Measurements from ENCODE around the gene AKR1E2.

Gene AKR1E2

GRCh38 chr10:4848356-4849041 is 22.5 kb downstream of the AKR1E2 start:
- DNase-seq (ENCODE audit: low spot score), result no peak
- Histone ChIP-seq H3K4me3 (no peak overlapping the region), H3K27ac (peak overlapping the region in 1 of 2 donors; percentile 72)
- TF ChIP-seq CTCF (IDR thresholded peaks at IDR 0.05), result no peak

- H3K27ac ChIP-seq, result peak overlapping the region in 1 of 2 donors; percentile 72
- no peak overlapping the region for H3K4me3 ChIP-seq
- TF ChIP-seq CTCF (IDR thresholded peaks at IDR 0.05), result no peak
- DNase-seq (ENCODE audit: low spot score), result no peak
These were observed 23.0 kb downstream of the AKR1E2 start for GRCh38 chr10:4849042-4849402.

DNA sequence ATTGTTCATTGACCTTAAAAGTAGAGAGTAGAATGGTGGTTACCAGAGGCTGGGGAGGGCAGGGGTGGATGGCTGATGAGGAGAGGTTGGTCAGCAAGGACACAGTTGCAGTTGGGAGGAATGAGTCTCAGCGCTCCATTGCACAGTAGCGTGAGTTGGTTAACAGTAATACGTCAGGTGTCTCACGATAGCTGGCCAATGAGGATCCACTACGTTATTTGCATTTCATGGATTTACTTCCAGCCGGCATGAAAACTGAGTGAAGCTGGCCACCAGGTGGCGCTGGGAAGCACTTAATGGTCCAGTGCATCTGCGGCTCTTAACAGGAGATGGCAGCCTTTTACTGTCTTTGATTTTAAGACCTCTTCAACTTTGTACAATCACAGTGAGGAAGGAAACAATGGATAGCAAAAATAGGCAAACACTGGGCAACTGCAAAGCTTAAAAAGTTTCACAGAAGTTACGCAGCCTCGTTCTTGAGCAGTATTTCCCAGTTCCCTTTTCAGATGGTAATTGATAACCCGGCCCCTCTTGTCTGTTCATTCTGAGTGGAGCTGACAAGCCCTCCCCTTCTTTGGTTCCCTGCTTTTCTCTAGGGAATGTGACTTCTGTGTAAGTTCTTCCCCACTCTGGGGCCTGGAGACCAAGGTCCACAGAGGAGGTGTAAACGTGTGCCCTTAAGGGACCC is 23.7 kb downstream of the AKR1E2 start:
- Histone ChIP-seq H3K4me3 (peak overlapping the region; percentile 36), H3K27ac (peak overlapping the region; percentile 38 to 56)
- peak; percentile 93 for DNase-seq (ENCODE audit: low spot score)
- TF ChIP-seq CTCF (IDR thresholded peaks at IDR 0.05), result peak; percentile 83

DNA sequence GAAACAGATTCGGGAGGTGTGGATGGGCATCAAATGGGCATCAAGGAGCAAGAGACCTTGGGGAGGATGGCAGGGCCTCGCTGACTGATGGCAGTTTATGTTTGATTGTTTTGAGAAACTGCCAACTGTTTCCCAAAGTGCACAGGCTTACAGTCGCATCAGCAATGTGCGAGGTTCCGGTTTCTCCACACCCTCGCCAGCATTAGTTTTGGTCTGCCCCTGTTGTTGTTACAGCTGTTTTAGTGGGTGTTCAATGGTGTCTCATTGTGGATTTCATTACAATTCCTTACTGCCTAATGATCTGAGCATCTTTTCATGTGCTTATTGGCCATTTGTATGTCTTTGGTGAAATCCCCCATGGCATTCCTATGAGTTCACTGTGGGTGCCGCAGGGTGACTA is 24.4 kb downstream of the AKR1E2 start:
- DNase-seq (ENCODE audit: low spot score), result no peak
- no peak overlapping the region for H3K4me3 ChIP-seq
- TF ChIP-seq CTCF (IDR thresholded peaks at IDR 0.05), result no peak
- H3K27ac ChIP-seq, result peak overlapping the region; percentile 38 to 56

DNA sequence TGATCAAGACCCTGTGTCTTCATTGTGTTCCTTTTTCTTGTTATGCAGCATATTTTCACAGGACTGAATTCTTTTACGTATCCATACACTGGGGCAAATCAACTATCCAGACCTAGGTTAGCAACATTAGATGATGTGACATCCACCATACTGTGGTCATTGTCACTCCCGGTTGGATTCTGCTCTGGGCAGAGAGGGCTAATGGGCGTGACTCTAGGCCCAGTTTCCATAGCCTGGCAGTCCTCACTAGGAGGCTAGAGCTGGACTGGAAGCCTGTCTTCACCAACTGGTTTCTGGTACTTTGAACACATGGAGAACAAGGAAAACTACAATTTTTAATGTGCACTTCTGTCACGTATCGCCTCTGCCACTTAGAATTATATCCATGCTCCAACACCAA is 25.2 kb downstream of the AKR1E2 start:
- Histone ChIP-seq H3K27ac (peak overlapping the region in 1 of 2 donors; percentile 61), H3K4me3 (no peak overlapping the region)
- no peak for DNase-seq (ENCODE audit: low spot score)
- TF ChIP-seq CTCF (IDR thresholded peaks at IDR 0.05), result no peak

GRCh38 chr10:4851846-4852245 is 25.8 kb downstream of the AKR1E2 start:
- no peak for DNase-seq (ENCODE audit: low spot score)
- TF ChIP-seq CTCF (IDR thresholded peaks at IDR 0.05), result no peak
- Histone ChIP-seq H3K4me3 (peak overlapping the region; percentile 25), H3K27ac (peak overlapping the region in 1 of 2 donors; percentile 61)
